WI38 (cell line): ENCODE results near the gene SEM1.
"Not testable (repeated sequence)": the region's sequence is repeated elsewhere in the genome, so short reads cannot be mapped to it uniquely, and the experiment has no call there.

ENCODE experiments used
- H3K4me3 ChIP-seq: 2 replicates; pipeline ENCODE4 v1.5.1; 2011; ENCODE audit warnings: low read depth, mild to moderate bottlenecking, control low read depth, low read length
- CTCF ChIP-seq: IDR thresholded peaks from 2 replicates; pipeline ENCODE4 v1.5.1; 2012; ENCODE audit warnings: low read depth, mild to moderate bottlenecking, control low read depth, low read length

Gene SEM1

GRCh38 chr7:96670338-96671289 lies 39.0 kb downstream of the SEM1 start:
- TF ChIP-seq CTCF = no peak
- H3K4me3 ChIP-seq = no peak overlapping the region

GRCh38 chr7:96669812-96670211 lies 39.8 kb downstream of the SEM1 start:
- TF ChIP-seq CTCF = no peak
- H3K4me3 ChIP-seq = no peak overlapping the region

- no peak for TF ChIP-seq CTCF
- H3K4me3 ChIP-seq = no peak overlapping the region
Observed at GRCh38 chr7:96667026-96667425, 42.6 kb downstream of the SEM1 start.

- TF ChIP-seq CTCF = no peak
- no peak overlapping the region for H3K4me3 ChIP-seq
Observed at GRCh38 chr7:96665689-96666088, 44.0 kb downstream of the SEM1 start.

- TF ChIP-seq CTCF = no peak
- no peak overlapping the region for H3K4me3 ChIP-seq
Observed at GRCh38 chr7:96664793-96665192, 44.9 kb downstream of the SEM1 start.

GRCh38 chr7:96663871-96664445 lies 45.7 kb downstream of the SEM1 start:
- TF ChIP-seq CTCF = no peak

GRCh38 chr7:96663457-96663856 lies 46.2 kb downstream of the SEM1 start:
- H3K4me3 ChIP-seq = no peak overlapping the region
- no peak for TF ChIP-seq CTCF

More at GRCh38 chr7:96663871-96664445, 45.7 kb downstream of the SEM1 start:
- H3K4me3 ChIP-seq = no peak overlapping the region

- not testable (repeated sequence) for H3K4me3 ChIP-seq
Observed at GRCh38 chr7:96662151-96662550, 47.5 kb downstream of the SEM1 start.
